Activated CD4-positive, alpha-beta T cell treated with anti-CD3 and anti-CD28 coated beads, Interleukin-2, amount 50 U/mL, for 24 hours (primary cell): ENCODE measurements around the gene PTCHD1.

ENCODE experiments used
- DNase-seq, 2 donors: peaks; one replicate each; pipeline ENCODE4 v3.0.0-alpha.2; 2020; ENCODE audit warnings: low read depth in 1 of 2, low spot score in 1 of 2

The PTCHD1 gene

DNA sequence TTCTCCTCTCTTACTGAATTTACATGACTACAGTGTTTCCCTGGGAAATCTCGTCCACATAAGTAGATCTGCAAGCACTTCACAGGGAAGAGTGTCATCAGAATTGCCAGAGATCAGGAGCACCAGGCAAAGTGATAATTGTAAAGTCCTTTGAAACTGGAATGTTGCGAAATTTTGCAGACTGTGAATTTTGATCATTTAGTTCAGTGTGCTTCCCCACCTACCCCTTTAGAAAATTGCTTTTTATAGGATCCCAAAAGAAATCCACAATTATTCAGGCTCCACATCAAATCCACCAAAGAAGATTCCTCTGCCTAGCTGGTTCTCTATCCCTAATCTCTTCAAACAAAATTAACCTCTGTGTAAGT lies 10.2 kb downstream of the PTCHD1 start:
- no peak for DNase-seq

GRCh38 chrX:23356189-23356588 lies 21.5 kb downstream of the PTCHD1 start:
- no peak for DNase-seq

DNA sequence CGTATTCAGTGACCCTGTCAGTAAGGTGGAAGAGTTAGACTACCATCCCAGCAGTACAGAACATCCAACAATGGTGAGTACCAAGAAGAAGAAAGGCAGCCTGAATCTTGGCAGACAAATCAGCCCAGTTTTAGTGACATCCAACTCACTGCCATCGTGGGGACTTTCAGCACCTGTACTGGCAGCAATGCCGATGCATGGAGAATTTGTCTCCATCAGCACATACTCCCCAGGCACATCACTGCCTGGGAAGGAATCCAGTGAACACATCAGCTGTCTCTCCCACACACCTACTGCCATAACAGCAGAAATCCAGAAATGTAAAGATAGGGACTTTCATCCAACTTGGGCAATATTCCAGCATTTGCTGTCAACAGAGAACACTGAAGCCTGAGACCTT lies 29.8 kb downstream of the PTCHD1 start:
- DNase-seq = no peak

- DNase-seq = no peak
These were observed 30.9 kb downstream of the PTCHD1 start for GRCh38 chrX:23365541-23365940.

DNA sequence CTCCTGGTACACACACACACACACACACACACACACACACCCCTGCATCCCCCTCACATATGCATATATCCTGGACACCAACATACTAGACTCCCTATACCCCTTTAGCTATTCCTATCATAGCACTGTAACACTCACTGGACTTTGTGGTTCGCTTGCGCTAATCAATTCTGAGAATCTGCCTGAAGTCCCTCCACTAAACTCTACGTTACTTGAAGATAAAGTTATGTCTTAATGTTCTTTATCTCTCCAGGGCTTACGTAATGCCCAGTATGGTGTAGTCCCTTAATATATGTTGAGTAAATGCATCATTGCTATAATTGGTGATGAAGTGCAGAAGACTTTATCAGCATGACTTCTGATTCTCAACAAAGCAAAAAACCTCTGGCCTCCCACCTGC lies 32.3 kb downstream of the PTCHD1 start:
- no peak for DNase-seq

DNA sequence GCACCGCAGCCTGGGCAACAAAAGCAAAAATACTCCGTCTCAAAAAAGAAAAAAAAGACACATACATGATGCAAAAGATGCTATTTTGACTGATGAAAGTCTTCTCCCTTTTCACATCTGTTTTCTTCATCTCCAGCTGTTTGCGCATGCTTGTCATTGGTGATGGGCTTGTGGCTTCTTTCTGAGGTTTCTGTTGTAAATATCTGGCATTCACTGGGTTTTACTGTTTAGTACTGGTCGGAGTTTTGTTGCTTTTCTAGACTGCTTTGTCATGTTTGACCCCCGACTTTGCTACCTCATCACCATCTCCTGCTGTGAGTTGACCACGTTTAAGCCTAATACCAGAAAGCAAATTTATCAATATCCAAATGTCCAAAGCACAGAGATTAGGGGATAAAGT lies 34.4 kb downstream of the PTCHD1 start:
- DNase-seq = no peak

GRCh38 chrX:23372220-23372902 lies 37.7 kb downstream of the PTCHD1 start:
- DNase-seq = no peak

DNA sequence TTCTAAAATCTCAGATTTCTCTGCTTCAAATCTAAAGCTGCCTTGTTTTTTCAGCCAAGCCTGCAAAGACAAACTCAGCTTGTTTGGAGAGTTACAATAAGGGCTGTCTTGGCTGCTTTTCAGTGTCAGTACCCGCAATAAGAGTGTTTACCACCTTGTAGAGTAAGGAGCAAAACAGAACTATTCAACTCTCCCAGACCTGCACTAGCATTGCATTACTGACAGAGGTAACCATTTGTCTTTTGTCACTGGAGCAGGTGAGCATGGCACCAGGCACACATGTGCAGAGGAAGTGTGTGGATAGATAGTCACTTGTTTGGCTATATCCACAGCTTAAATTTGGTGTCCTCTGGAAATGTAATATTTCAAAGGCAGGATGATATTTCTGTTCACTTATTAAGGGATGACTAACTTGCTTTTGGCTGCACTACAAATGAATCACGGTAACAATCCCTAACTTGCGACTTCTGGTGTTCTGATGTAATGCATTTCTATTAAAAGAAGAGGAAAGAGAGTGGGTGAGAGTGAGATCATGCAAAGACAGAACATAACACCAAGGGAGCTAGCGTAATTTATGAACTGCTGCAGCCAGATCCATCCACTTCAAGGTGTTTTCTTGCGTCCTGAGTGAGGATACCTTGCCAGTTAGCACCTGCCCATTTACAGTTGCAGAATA lies 38.6 kb downstream of the PTCHD1 start:
- DNase-seq = no peak

- DNase-seq = no peak
These were observed 39.6 kb downstream of the PTCHD1 start for GRCh38 chrX:23374291-23374690.

DNA sequence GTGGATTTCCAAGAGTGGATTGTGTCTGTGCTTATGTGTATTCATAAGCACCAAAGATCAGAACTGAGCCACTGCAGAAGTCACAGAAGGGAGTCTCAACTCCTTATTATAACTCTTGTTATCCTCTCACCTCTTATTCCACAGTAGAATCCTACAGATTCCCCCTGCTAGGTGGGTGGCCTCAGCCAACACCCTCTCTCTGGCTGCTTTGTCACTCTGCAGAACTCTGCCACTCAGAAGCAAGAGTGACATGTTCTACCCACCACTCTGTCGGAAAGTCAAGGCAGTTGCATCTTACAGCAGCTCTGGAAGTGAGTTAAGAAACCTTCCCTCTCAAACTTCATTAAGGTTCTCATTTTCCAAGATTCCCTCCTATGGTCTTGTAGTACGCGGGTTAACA lies 41.9 kb downstream of the PTCHD1 start:
- no peak for DNase-seq

DNA sequence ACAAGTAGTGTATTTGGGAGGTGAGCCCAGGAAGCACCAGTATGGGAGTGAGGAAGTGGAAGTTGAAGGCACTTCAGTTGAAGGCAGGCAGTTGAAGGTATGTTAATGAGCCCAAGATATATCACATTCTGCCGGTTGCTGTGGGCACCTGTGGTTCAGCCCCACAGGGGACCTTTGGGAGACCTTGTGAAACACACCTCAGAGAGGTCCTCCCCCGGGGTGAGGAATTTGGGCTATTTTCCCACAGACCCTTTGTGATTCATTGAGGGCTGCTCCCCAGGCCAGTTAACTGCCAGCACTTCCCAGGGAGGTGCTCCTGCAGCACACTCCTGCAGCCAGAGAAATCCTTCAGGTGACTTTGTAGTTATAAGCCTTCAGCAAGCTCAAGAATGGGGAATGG lies 45.9 kb downstream of the PTCHD1 start:
- no peak for DNase-seq

GRCh38 chrX:23381099-23382087 lies 46.7 kb downstream of the PTCHD1 start:
- no peak for DNase-seq

- no peak for DNase-seq
These were observed 47.9 kb downstream of the PTCHD1 start for GRCh38 chrX:23382572-23382971.

GRCh38 chrX:23383411-23383810 lies 48.8 kb downstream of the PTCHD1 start:
- DNase-seq = no peak

- no peak for DNase-seq
These were observed 50.6 kb downstream of the PTCHD1 start for GRCh38 chrX:23385242-23385641.

GRCh38 chrX:23386260-23386659 lies 51.6 kb downstream of the PTCHD1 start:
- no peak for DNase-seq

DNA sequence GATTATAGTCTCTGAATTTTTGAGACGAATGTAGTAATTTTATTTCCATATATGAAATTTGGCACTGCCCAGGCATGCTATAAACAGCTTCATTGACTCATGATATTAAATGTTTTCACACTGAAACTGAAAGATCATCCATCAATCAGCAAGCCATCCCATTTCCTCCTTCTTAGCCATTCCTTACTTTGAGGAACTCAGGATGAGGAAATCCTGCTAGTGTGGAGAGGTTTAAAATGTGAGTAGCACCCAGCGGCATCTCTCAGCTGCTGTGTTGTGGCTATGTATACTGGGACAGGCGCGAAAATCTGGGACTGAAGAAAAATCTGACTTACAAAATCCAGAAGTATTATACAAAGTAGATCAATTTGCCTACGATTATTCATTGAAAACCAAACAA lies 52.1 kb downstream of the PTCHD1 start:
- no peak for DNase-seq

DNA sequence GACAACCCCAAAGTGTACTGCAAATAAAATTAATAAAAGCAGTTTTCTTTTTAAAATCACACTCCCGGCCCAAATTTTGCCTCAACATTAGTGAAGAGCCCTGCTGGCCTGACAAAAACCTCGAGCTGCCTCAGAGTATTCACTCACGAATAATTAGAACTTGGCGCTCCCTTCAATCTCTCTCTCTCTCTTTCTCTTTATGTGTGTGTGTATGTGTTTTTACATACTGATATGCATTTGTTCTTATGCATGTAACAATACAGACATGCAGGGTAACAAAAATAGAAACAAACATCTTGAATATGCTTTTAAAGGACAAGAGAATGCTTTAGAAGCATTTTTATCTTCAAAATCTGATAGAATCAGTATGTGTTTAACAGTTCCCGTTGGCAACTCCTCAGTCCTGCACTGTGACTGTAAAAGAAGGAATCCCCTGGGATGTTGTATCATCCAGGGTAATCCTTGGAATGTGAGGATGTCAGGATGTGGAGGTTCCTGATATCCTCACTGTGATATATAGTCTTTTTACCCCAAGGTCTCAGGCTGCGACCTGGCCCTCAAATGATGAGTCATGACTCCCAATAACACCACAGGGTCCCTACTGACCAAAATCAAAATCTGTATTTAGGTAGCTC lies 53.0 kb downstream of the PTCHD1 start:
- no peak for DNase-seq

DNA sequence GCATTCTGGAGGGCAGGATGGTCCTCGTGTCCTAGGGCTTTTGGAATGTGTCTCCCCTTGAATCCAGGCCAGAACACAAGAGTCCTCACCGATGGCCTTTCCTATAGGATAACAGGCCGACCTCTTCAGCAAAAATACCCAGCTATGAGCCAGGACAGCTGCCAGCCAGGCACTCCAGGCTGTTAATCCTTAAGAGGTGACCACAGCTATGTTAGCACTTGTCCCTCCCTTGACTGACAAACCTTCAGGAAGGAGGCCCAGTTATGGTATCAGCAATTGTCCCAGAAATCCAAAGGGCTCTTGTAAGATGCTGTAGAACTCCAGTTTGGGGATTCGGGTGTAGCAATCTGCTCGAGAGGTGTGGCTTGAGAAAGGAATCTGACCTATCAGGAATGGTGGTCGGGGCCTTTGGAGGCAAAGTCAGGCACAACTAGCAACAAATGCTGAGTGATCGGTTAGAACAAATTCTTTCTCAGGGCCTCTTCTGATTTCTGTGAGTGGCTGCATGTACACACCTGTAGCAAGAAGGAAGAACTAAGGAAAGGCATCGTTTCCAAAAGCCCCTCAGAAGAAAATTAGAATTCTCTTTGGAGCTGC lies 54.6 kb downstream of the PTCHD1 start:
- DNase-seq = no peak

GRCh38 chrX:23390979-23391378 lies 56.3 kb downstream of the PTCHD1 start:
- no peak for DNase-seq

DNA sequence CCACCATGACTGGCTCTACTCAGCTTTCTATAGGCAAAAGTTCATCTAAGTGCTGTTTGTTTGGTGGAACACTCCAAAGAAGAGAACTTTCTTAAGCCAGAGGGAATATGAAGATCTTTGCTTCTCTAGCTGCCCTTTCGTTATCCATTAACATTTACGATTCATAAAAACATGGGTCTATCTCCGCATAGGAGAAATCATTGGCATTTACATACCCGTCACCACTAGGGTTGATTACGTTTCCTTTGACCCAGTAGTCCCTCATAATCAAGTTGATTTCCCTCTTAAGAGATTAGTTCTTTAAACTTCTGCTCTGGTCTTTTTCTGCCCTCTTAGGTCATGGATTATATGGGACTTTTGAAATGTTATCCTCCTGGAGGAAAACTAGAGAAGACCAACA lies 57.5 kb downstream of the PTCHD1 start:
- no peak for DNase-seq
